Stimulated activated memory B cell treated with anti-CD40 and anti-IgM and Interleukin-4, amounts not matched to agents 10 μg/mL and 1 μg/mL and 100 μg/mL, for 72 hours (primary cell): ENCODE measurements around the gene RYK.

ENCODE experiments used
- ATAC-seq: fragments of 150-1000 bp; cut with Tn5 transposase; 2 replicates; pipeline ENCODE4 v1.10.0; 2021
- H3K27ac Mint-ChIP-seq: one replicate; pipeline ENCODE4 v1.8.0; 2022; ENCODE audit warnings: mild to moderate bottlenecking, mixed read lengths
- H3K27me3 Mint-ChIP-seq: one replicate; pipeline ENCODE4 v1.8.0; 2022; ENCODE audit warnings: mixed read lengths
- H3K36me3 Mint-ChIP-seq: one replicate; pipeline ENCODE4 v1.8.0; 2022; ENCODE audit warnings: mixed read lengths
- H3K4me1 Mint-ChIP-seq: one replicate; pipeline ENCODE4 v1.8.0; 2022; ENCODE audit warnings: mixed read lengths
- H3K4me3 Mint-ChIP-seq: one replicate; pipeline ENCODE4 v1.8.0; 2022; ENCODE audit warnings: mild to moderate bottlenecking, moderate library complexity, mixed read lengths
- H3K9me3 Mint-ChIP-seq: one replicate; pipeline ENCODE4 v1.8.0; 2022; ENCODE audit warnings: mixed read lengths

The RYK gene

DNA sequence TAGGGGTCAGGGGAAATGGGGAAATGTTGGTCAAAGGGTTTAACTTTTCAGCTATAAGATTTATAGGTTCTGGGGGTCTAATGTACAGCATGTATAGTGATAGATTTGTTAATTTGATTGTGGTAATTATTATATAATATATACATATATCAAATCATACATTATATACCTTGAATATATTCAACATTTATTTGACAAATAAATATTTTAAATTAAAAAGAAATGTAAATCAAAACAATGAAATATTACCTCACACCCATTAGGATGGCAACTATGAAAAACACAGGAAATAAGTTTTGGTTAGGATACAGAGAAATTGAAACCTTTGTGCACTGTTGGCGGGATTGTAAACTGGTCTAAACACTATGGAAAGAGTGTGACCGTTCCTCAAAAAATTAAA is 135.9 kb downstream of the RYK start:
- H3K27ac Mint-ChIP-seq = no peak overlapping the region
- ATAC-seq = no peak
- no peak overlapping the region for H3K4me3 Mint-ChIP-seq
- no peaks in the 10 kb centered on the region for H3K36me3 Mint-ChIP-seq
- H3K27me3 Mint-ChIP-seq = no peaks in the 10 kb centered on the region
- H3K4me1 Mint-ChIP-seq = no peaks in the 10 kb centered on the region
- H3K9me3 Mint-ChIP-seq = peaks cover 22% of the 10 kb centered on the region

DNA sequence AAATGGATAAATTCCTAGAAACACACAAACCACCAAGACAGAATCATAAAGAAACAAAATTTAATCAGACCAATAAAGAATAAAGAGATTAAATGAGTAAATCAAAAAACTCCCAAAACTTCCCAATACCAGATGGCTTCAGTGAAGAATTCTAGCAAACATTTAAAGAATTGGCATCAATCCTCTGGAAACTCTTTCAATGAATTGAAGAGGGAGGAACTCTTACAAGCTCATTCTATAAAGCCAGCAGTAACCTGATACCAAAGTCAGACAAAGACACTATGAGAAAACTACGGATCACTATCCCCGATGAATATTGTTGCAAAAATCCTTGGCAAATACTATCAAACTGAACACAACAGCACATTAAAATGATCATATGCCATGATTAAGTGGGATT is 139.0 kb downstream of the RYK start:
- H3K9me3 Mint-ChIP-seq = peaks cover 8% of the 10 kb centered on the region
- H3K4me1 Mint-ChIP-seq = no peaks in the 10 kb centered on the region
- H3K36me3 Mint-ChIP-seq = no peaks in the 10 kb centered on the region
- no peak overlapping the region for H3K4me3 Mint-ChIP-seq
- ATAC-seq = no peak
- H3K27ac Mint-ChIP-seq = no peak overlapping the region
- H3K27me3 Mint-ChIP-seq = peaks cover 21% of the 10 kb centered on the region

- Mint-ChIP-seq H3K9me3 (peaks cover 8% of the 10 kb centered on the region), H3K36me3 (no peaks in the 10 kb centered on the region), H3K4me1 (no peaks in the 10 kb centered on the region), H3K27ac (no peak overlapping the region), H3K27me3 (peaks cover 23% of the 10 kb centered on the region), H3K4me3 (no peak overlapping the region)
- no peak for ATAC-seq
Observed at GRCh38 chr3:134110963-134111362, 139.7 kb downstream of the RYK start.
